Stimulated activated memory B cell treated with anti-CD40 and anti-IgM and Interleukin-4, amounts not matched to agents 10 μg/mL and 1 μg/mL and 100 μg/mL, for 72 hours (primary cell): ENCODE measurements around the gene TGM1.

ENCODE experiments used
- ATAC-seq: fragments of 150-1000 bp; cut with Tn5 transposase; 2 replicates; pipeline ENCODE4 v1.10.0; 2021
- H3K27ac Mint-ChIP-seq: one replicate; pipeline ENCODE4 v1.8.0; 2022; ENCODE audit warnings: mild to moderate bottlenecking, mixed read lengths
- H3K27me3 Mint-ChIP-seq: one replicate; pipeline ENCODE4 v1.8.0; 2022; ENCODE audit warnings: mixed read lengths
- H3K36me3 Mint-ChIP-seq: one replicate; pipeline ENCODE4 v1.8.0; 2022; ENCODE audit warnings: mixed read lengths
- H3K4me1 Mint-ChIP-seq: one replicate; pipeline ENCODE4 v1.8.0; 2022; ENCODE audit warnings: mixed read lengths
- H3K4me3 Mint-ChIP-seq: one replicate; pipeline ENCODE4 v1.8.0; 2022; ENCODE audit warnings: mild to moderate bottlenecking, moderate library complexity, mixed read lengths
- H3K9me3 Mint-ChIP-seq: one replicate; pipeline ENCODE4 v1.8.0; 2022; ENCODE audit warnings: mixed read lengths

The TGM1 gene

DNA sequence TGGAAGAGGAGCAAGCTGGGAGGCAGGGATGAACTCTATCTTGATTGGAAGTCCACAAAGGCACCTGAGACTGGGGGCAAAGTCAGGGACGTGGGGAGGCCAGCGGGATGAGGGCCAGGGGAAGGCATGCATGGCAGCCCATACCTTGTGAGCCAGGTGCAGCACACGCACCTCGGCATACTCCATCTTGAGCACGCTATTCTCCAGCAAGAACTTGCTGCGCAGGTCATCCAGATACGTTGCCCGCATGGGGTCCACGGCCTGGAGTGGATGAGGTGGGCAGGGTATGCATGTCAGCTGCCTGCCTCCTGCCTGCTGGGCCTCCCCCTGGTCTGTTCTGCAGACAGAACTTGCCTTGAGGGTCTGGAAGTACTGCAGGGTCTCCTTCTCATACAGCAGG is 4.5 kb upstream of the TGM1 start:
- peaks cover 22% of the 10 kb centered on the region for H3K4me1 Mint-ChIP-seq
- H3K36me3 Mint-ChIP-seq = peaks cover 26% of the 10 kb centered on the region
- H3K4me3 Mint-ChIP-seq = no peak overlapping the region
- no peak overlapping the region for H3K27ac Mint-ChIP-seq
- H3K9me3 Mint-ChIP-seq = no peaks in the 10 kb centered on the region
- no peak for ATAC-seq
- H3K27me3 Mint-ChIP-seq = no peaks in the 10 kb centered on the region

- Mint-ChIP-seq H3K9me3 (no peaks in the 10 kb centered on the region), H3K4me3 (no peak overlapping the region), H3K4me1 (peaks cover 13% of the 10 kb centered on the region), H3K27ac (peak overlapping the region; percentile 12), H3K36me3 (peaks cover 32% of the 10 kb centered on the region), H3K27me3 (no peaks in the 10 kb centered on the region)
- ATAC-seq = no peak
These were observed 3.6 kb upstream of the TGM1 start for GRCh38 chr14:24266344-24267244.

GRCh38 chr14:24264298-24264697 is 1.3 kb upstream of the TGM1 start:
- Mint-ChIP-seq H3K4me1 (peaks cover 10% of the 10 kb centered on the region), H3K4me3 (no peak overlapping the region), H3K27ac (no peak overlapping the region), H3K27me3 (no peaks in the 10 kb centered on the region), H3K9me3 (no peaks in the 10 kb centered on the region), H3K36me3 (peaks cover 35% of the 10 kb centered on the region)
- no peak for ATAC-seq

DNA sequence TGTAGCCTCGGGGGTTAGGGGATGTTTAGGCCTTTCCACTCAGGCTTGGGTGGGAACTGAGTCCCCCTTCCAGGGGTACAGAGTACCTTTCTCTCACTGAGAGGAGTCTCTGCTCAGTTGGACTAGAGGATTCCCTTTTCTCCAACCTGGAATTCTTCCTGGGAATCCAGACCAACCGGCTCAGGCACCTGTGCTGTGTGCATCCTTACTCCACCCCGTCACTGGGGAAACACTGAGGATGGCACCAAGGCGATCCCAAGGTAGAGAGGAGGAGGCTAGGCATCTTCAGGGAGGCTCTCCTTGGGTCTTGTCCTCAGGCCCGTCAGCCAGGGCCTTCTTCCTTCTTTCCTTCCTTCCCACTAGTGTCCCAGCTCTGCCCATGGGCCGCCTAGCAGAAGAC is 871 bp upstream of the TGM1 start:
- Mint-ChIP-seq H3K4me1 (peaks cover 10% of the 10 kb centered on the region), H3K4me3 (no peak overlapping the region), H3K27me3 (no peaks in the 10 kb centered on the region), H3K27ac (no peak overlapping the region), H3K36me3 (peaks cover 33% of the 10 kb centered on the region), H3K9me3 (no peaks in the 10 kb centered on the region)
- ATAC-seq = no peak

DNA sequence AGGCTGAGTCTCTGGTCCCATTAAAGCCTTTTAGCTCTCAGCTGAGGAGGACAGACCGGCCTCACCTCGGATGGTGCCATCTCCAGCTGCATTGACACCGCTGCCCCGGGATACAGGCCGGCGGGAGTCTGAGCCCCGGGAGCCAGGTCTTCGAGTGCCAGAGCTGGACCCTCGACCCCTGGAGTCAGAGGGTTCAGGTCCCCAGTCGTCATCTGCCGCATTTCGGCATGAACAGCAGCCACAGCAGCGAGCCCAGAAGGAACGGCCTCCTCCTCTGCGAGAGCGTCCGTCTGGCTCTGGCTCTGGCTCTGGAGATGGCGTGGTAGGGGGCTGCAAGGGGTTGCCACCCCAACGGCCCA is 1.0 kb downstream of the TGM1 start:
- Mint-ChIP-seq H3K27me3 (no peaks in the 10 kb centered on the region), H3K4me3 (no peak overlapping the region), H3K36me3 (peaks cover 29% of the 10 kb centered on the region), H3K4me1 (peaks cover 5% of the 10 kb centered on the region), H3K9me3 (no peaks in the 10 kb centered on the region), H3K27ac (no peak overlapping the region)
- ATAC-seq = no peak

- H3K4me3 Mint-ChIP-seq = no peak overlapping the region
- no peak overlapping the region for H3K27ac Mint-ChIP-seq
- H3K27me3 Mint-ChIP-seq = no peaks in the 10 kb centered on the region
- no peak for ATAC-seq
- H3K9me3 Mint-ChIP-seq = no peaks in the 10 kb centered on the region
- no peaks in the 10 kb centered on the region for H3K4me1 Mint-ChIP-seq
- peaks cover 27% of the 10 kb centered on the region for H3K36me3 Mint-ChIP-seq
These were observed 1.6 kb downstream of the TGM1 start for GRCh38 chr14:24261256-24261968.

- ATAC-seq = no peak
- Mint-ChIP-seq H3K36me3 (peaks cover 22% of the 10 kb centered on the region), H3K27me3 (no peaks in the 10 kb centered on the region), H3K9me3 (no peaks in the 10 kb centered on the region), H3K27ac (no peak overlapping the region), H3K4me1 (no peaks in the 10 kb centered on the region), H3K4me3 (no peak overlapping the region)
These were observed 2.2 kb downstream of the TGM1 start for GRCh38 chr14:24260780-24261157.

DNA sequence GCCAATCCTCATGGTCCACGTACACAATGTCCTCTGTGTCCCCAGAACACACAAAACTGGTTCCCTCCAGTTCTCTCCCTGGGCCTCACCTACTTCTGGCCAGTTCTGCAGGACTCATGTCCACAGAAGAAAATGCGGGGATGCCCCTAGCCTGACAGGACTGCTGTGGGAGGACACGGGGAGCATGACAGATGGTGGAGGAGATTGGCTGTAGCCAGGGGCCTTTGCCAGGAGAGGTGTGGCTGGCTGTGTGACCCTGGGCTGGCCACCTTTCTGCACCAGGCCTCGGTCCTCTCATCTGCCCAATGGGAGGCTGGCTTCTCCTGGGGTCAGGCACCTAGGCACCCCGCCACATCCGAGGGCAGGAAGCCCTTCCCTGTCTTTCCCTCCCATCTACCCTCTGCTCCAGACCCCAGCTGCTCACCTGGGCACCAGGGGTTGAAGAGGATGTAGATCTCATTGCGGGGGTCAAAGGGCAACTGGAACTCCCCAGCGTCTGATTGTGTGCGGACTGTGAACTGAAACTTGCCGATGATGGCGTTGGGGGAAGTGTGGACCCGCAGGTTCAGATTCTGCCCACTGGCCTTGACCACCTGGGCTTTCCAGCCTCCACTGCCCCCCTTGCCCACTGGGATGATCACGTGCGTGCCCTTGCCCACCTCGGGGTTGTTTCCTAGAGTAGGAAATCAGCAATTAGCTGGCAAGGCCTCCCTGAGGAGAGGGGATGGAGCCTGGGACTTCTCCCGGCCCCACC is 2.8 kb downstream of the TGM1 start:
- Mint-ChIP-seq H3K27me3 (no peaks in the 10 kb centered on the region), H3K36me3 (peaks cover 22% of the 10 kb centered on the region)
- ATAC-seq = no peak

GRCh38 chr14:24259282-24260025 is 3.5 kb downstream of the TGM1 start:
- H3K4me1 Mint-ChIP-seq = no peaks in the 10 kb centered on the region
- H3K27me3 Mint-ChIP-seq = no peaks in the 10 kb centered on the region
- no peak overlapping the region for H3K27ac Mint-ChIP-seq
- ATAC-seq = no peak
- no peaks in the 10 kb centered on the region for H3K9me3 Mint-ChIP-seq
- no peak overlapping the region for H3K4me3 Mint-ChIP-seq
- H3K36me3 Mint-ChIP-seq = peaks cover 27% of the 10 kb centered on the region

More for the DNA sequence above, 2.8 kb downstream of the TGM1 start:
- Mint-ChIP-seq H3K4me1 (no peaks in the 10 kb centered on the region), H3K4me3 (no peak overlapping the region), H3K9me3 (no peaks in the 10 kb centered on the region), H3K27ac (no peak overlapping the region)

DNA sequence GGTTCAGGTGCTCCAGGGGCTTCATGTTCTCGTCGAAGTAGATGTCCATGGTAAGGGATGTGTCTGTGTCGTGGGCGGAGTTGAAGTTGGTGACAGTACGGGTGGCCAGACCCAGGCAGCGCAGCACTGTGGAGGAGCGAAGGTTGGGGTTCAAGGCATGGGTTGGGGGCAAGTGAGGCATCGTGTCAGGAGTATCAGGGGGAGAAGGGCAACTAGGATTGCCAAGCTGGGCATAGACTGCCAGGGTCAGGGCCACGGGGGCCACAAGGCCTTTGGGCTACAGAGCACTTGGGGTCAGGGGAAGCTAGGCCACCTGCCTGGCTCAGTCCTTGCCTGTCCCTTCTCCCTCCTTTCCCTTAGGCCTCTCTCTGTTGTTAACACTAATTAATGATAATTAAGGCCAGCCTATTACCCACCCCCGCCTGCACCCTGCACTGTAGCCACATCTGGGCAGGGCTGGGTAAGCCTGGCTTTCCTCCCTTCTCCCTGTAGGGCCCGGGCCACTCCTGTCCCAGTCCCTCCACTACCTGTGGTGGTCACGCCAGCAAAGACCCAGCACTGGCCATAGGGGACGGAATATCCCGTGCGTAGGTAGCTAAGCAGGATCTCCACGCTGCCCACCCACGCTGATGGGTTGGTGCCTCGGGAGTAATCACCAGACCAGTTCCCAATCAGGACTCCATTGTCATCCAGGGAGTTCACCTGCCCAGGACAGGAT is 4.3 kb downstream of the TGM1 start:
- Mint-ChIP-seq H3K27me3 (no peaks in the 10 kb centered on the region), H3K9me3 (no peaks in the 10 kb centered on the region), H3K4me1 (no peaks in the 10 kb centered on the region), H3K36me3 (peaks cover 34% of the 10 kb centered on the region), H3K27ac (no peak overlapping the region), H3K4me3 (no peak overlapping the region)
- ATAC-seq = no peak

GRCh38 chr14:24258119-24258518 is 4.9 kb downstream of the TGM1 start:
- H3K27me3 Mint-ChIP-seq = no peaks in the 10 kb centered on the region
- H3K36me3 Mint-ChIP-seq = peaks cover 36% of the 10 kb centered on the region
- no peaks in the 10 kb centered on the region for H3K4me1 Mint-ChIP-seq
- no peak overlapping the region for H3K4me3 Mint-ChIP-seq
- no peaks in the 10 kb centered on the region for H3K9me3 Mint-ChIP-seq
- ATAC-seq = no peak
- no peak overlapping the region for H3K27ac Mint-ChIP-seq

GRCh38 chr14:24256960-24257359 is 6.0 kb downstream of the TGM1 start:
- ATAC-seq = no peak
- Mint-ChIP-seq H3K9me3 (no peaks in the 10 kb centered on the region), H3K4me3 (no peak overlapping the region), H3K27me3 (no peaks in the 10 kb centered on the region), H3K4me1 (no peaks in the 10 kb centered on the region), H3K36me3 (peaks cover 26% of the 10 kb centered on the region), H3K27ac (no peak overlapping the region)

GRCh38 chr14:24255931-24256711 is 6.9 kb downstream of the TGM1 start:
- ATAC-seq = no peak
- Mint-ChIP-seq H3K36me3 (peaks cover 23% of the 10 kb centered on the region), H3K27ac (peak overlapping the region; percentile 27), H3K4me1 (no peaks in the 10 kb centered on the region), H3K9me3 (no peaks in the 10 kb centered on the region), H3K27me3 (no peaks in the 10 kb centered on the region), H3K4me3 (no peak overlapping the region)

- no peak overlapping the region for H3K4me3 Mint-ChIP-seq
- peak overlapping the region; percentile 27 for H3K27ac Mint-ChIP-seq
- H3K36me3 Mint-ChIP-seq = peaks cover 21% of the 10 kb centered on the region
- H3K4me1 Mint-ChIP-seq = no peaks in the 10 kb centered on the region
- H3K27me3 Mint-ChIP-seq = no peaks in the 10 kb centered on the region
- ATAC-seq = no peak
- H3K9me3 Mint-ChIP-seq = no peaks in the 10 kb centered on the region
These were observed 7.5 kb downstream of the TGM1 start for GRCh38 chr14:24255438-24255837.
